Activated CD8-positive, alpha-beta memory T cell treated with anti-CD3 and anti-CD28 coated beads for 1 hour (primary cell): ENCODE results near the gene SBF1.

Experiments used
- DNase-seq, 2 donors: peaks; one replicate each; pipeline ENCODE4 v3.0.0-alpha.2; 2020; ENCODE audit warnings: low read depth in 1 of 2; ENCODE audit errors: extremely low read depth in 1 of 2

The SBF1 gene

DNA sequence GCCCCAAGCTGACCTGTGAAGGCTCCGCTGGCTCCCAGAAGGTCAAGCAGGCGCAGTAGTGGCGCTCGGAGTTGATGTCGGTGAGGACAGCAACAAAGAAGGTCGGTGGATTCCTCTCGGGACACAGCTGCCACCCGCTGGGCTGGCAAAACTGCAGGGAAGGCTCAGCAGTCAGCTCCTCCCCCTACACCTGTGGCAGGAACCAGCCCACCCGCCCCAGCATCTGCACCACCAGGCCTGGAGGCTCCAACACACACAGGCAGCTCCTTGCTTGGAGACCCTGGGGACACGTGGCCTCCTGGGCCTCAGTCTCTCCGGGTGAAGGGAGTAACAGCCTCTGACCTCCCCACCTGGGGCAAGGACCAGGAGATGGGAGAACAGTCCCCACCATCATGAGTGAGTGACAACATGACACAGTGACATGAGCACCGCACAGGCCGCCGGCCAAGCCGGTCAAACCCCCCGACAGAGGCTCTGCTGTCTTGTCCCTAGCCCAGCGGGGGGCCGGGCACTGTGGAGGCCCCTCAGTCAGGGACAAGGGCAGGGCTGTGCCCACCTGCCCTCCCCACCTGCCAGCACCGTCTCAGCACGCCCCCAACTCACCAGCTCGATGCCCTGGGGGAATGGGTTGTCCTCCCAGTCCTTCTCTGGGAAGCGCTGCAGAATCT, 6.9 kb downstream of the SBF1 start:
- no peak for DNase-seq

DNA sequence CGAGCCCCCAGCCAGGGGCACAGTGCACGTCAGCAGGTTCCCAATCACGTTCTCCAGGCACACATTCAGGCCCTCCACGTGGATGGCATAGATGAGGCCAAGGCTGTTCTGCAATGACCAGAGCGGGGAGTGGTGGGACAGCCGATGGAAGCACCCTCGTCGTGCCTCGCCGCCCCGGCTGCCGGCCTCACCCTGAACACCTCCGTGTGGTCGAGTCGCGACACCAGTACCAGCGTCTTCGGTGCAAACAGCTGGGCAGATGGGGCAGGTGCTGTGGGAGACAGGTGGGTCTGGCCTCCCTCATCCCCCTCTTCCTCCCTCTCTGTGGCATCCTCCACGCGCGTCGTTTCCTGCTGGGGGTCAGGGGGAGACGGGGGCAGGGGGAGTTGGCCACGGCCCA, 7.5 kb downstream of the SBF1 start:
- DNase-seq, result no peak

DNA sequence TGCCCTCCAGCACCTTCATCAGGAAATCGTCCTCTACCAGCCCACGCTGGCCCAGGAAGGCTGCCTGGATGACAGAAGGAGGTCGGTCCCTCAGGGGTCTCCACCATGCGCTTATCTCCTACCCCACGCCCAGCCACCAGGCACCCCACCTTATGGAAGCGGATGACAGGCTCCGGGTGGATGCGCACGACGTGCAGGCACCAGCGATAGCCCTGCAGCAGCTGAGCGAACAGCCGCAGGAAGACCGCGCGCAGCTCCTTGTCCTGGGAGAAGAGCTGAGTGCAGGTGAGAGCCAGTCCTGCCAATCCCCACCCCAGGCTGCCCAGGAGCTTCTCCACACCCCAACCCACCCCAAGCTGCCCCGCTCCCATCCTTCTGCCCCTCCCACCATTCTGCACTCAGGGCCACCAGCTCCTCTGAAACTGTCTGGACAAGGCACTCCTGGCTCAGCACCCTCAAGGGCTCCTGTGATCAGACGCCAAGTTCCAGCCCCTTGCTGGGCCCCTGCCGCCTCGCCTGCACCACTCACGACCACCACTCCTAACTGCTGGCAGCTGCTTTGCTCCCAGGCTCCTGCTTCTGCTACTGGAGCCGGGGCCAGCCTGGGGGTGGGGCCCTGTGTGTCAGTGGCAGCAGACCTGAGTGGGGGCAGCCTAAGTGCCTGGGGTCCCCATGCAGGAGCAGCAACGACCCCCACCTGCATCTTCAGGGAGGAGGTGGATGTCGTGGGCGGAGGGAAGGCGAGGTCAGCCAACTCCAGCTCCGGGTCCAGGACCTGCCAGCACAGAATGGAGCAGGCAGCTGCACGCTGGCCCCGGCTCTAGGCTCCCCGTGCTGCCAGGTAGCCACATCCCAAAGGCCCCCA, 9.5 kb downstream of the SBF1 start:
- DNase-seq, result no peak

DNA sequence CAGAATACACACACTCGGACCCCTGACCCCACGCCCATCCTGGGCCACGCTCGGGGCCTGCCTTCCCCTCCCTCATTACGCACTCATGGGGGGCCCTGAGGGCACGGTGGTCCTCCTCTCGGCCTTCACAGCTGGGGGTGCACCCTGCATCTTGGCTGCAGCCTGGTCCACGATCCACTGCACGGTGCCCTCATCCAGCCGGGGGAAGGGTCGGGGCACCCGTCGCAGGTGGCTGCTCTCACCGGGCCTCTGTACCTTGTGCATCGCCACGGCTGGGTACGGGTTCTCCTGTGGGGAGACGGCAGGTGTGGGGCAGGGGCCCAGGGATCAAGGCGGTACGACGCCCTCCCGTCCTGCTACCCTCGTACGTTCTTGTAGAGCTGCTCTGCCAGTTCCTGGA, 10.4 kb downstream of the SBF1 start:
- no peak for DNase-seq

DNA sequence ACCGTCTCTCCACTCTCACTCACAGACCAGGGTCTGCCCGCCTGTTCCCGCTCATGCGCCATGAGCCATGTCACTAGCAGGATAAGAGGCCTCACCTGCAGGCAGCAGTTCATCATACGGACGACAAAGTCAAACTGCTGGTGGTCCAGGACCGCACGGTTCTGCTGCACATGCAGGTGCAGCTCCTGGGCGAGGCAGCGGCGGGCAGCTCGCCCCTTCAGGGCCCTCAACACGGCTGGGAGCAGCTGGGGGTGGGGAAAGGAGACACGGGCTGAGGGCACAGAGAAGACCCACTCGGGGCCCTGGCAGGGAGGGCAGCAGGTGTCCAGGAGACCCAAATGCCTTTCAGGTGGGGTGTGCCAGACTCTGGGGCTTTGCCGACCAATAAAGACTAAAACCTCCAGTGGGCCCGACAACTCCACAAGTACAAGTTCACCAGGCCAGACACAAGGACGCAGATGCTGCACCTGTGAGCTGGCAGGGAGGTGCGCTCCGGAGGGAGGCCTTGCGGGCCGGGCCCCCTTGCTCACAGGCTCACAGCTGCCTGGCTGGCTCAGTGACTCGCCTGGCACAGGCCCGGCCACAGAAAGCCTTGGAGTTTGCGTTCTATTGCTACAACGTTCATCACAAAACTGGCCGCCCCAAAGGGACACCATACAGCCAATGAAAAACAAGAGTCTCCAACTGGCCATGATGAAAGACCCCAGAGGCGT, 11.5 kb downstream of the SBF1 start:
- DNase-seq, result no peak

DNA sequence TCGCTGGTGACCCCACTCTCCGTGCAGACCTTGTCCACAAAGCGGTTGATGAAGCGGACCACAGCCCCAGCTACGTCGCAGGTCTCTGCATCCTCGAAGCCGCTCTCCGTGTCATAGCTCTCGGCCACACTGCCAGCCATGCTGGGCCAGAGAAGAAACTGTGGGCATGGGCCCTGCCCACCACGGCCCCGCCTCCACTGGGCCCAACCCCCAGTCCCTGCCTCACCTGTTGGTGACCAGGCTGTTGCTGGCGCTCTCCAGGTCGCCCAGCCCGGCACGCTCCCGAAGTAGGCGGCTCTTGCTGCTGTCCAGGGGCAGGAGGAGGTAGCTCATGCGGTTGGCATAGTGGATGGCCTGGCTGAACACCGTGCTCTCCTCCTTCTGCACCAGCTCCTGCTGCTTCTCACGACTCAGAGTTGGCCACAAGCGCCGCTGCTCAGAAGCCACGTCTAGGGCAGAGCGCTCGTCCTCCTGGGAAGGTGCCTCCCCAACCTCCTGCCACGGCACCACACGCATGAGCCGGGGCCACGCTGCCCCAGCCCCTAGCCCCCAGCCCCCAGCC, 12.8 kb downstream of the SBF1 start:
- DNase-seq, result no peak

DNA sequence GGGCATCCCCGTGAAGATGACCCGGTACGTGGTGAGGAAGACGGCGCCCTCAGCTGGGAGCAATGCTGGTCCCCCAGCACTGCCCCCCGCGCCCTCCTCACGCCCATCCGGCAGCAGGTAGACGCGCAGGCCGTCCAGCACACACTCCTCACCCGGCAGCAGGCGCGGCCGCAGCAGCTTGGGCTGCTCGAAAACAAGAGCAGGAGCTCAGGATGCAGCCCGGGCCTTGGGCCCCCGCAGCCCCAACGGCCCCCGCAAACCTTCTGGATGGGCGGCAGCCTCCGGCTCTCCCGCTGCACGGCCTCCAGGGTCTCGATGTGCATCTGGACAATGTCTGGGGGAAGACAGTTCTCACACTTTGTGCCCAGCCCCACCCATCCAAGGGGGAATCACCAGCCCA, 13.3 kb downstream of the SBF1 start:
- DNase-seq, result no peak

DNA sequence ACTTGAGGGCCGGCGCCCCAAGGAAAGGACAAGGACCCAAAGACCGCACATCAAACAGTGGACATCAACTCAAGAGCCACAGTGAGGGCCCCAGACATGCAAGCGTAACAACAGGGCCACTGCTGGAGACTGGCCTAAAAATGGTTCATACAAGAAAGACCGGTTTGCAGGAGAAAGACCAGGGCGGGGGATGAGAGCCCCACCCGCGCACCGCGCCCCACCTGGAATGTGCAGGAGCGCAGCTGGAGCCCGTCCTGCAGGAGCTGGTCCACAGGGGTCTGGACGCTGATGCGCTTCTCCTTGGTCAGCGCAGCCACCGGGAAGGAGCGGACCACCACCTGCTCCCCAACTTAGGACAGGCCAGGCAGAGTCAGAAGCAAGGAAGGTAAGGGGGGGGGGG, 13.9 kb downstream of the SBF1 start:
- DNase-seq, result no peak

DNA sequence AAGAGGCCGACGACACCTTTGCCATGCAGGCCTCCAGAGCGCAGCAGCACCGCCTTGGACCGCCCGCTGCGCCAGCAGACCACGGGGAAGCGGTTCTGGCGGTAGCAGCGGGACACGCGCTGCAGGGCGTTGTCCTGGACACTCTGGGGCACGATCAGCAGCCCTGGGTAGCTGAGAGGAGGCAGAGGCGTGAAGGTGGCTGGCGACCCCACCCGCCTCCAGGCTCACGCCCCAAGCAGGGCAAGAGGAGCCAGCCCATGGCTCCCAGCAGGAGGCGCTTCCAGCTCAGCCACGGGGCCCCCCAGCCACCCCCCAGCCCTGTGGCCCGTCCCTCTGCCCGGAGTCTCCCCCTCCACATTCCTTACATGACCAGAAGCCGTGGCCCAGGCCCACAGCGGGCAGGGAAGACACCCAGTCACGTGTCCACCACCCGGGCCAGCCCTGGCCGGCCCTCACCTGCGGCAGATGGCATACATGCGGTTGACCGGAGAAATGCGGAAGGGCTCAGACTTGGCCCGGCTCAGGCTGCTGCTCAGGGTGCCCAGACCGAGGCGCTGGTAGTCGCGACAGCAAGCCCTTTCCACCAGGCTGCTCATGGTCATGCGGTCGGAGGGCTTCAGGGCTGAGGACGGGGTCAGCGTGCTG, 15.2 kb downstream of the SBF1 start:
- no peak for DNase-seq

DNA sequence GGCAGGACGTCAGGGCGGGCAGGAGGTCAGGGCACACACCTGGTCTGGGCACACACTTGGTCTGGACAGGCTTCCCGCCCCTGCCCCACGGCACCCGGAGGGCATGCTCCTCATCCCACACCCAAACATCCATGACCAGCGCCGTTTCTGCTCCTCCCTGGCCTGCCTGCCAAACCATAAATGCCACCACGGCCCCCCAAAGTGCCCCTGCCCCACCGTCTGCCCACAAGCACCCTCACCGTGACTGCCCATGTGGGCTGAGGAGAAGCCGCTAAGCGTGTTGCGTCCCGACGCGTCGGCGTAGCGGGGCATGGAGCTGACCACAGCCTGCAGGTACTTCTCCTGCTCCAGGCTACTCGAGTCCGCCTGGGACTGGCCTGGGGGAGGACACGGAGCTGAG, 15.8 kb downstream of the SBF1 start:
- DNase-seq, result no peak

DNA sequence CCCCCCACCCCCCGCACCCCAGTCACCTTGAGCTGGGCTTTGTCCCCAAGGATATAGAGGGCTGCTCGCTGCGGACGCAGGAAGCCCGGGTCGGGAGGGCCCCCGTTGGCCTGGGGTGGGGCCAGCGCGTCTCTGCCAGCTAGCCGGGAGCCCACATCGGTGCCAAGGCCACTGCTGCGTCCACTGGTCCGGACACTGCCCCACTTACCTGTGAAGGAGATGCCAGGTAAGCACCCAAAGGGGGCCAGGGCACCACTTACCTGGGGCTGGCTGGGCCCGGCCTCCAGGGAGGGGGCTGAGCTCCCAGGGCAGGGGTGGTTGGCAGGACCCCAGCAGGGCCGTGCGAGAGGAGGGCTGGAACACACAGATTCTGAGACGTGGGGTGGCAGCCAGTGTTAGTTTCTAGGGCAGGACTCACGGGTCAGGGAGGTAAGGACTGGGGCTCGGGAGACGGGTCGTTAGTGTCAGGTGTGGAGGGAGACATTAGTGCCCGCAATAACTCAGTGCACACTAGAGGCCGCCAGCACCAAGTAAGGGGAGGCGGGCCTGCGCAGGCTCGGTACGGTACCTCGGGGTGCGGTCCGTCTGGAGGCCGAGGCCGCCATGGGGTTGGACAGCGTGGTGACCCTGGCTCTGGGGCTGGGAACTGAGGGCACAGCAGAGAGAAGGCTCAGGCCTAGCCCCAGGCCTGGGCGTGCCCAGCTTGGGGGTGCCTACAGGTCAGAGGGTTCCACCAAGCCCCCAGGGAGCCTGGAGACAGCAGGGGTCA, 18.2 kb downstream of the SBF1 start:
- DNase-seq, result no peak

DNA sequence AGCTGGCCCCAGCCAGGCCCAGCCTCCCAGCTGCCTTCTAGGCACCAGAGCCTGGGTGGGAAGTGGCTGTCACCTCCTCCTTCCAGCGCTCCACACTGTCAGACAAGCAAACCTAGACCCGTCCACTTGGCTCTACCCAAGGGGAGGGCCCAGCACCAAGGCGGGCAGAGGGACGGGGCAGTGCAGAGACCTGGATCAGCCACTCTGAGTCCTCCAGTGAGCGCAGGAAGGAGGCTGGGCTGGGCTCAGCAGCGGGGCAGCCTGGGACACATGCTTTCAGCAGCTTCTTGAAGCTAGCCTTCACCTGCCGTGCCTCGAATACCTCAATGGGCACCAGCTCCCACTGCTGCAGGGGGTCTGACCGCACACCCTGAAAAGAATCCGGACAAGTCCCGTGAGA, 18.8 kb downstream of the SBF1 start:
- DNase-seq, result no peak

DNA sequence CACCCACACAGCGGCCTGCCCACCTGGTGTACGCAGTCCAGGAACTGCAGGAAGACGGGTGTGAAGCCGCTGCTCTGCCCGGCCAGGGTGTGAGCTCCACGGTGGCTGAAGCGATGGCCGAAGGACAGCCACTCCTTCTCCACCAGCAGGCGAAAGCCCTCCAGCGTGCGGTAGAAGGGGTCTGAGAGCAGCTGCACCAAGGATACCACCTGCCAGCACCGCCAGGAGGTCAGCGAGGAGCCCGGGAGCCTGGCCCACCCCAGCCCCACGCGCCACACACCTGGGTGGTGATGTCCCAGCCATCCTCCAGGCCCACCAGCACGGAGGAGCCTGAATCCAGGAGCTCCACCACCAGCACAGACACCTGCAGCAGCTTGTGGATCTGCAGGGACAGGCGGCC, 19.6 kb downstream of the SBF1 start:
- no peak for DNase-seq

DNA sequence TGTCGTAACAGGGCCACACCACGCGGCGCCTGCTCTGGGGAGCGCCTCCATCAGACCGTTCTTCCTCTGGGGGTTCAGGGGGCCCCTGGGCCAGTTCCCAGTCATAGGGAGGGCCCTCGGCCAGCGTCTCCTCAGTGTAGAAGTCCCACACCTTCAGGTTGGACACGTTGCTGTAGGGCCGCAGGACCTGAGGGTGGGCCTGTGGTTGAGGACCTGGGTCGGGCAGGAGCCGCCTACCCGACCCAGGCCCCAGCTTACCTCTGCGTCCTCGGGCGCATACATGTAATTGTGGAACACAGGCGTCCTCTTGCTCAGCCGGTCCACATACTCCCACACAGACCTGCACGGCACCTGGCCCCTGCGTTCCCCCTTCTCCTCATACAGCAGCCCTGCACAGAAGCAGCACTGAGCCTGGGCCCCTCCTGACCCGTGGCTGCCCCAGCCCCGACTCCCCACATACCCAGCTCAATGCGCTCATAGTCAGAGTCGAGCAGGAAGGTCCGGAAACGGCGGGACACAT, 20.2 kb downstream of the SBF1 start:
- DNase-seq, result no peak

DNA sequence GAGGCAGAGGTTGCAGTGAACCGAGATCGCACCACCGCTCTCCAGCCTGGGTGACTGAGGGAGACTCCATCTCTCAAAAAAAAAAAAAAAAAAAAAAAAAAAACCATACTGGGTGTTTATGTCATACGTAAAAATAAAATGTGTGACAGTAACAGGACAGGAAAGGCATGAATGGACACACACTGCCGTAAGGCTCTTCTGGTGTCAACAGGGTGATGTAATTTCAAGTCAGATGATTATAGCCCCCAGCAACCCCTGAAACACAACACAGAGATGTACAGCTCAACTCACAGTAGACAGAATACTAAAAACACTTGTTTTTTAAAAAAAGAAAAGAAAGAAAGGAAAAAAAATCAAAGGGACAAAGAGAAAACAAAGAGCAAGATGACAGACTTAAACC, 22.2 kb downstream of the SBF1 start:
- DNase-seq, result no peak

DNA sequence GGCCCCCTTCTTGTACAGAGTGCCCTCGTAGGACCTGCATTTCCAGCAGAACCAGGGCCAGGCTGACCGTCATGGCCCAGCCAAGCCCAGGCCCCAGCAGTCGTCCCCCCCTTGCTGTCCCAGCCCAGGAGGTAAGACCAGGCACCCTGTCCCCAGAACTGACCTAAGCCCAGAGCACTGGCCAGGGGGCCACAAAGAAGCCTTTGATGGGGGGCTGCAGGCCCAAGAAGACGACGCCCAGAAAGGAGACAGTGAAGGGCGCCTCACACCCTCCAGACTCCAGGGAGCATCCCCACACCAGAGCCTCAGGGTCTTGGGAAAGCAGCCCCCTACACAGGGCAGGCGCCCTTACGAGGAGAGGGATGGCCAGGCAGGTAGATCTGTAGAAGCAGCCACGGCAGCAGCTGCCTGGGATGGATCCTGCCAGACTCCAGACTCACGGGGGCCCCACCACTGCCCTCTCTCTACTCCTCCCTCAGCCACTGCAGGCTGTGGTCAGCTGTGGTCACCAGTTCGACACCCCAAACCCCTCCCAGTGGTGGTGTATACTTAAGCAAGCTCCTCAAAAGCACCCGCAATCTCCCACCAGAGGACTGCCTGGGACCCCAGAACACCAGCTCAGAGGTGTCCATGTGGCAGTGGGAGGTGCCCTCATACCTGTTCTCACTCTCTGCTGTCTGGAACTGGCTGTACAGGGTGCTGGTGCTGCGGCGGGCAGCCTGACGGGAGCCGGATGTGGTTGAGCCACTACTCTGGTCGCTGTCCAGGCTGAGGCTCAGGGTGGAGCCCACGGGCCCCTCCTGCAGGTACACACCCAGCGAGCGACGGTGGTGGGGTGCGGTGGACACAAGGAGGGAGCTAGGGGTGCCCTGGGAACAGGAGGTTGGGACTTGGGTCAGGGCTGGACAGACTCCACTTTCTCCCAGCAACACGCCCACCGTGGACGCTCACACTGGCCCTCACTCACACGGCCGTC, 27.0 kb downstream of the SBF1 start:
- DNase-seq, result no peak

DNA sequence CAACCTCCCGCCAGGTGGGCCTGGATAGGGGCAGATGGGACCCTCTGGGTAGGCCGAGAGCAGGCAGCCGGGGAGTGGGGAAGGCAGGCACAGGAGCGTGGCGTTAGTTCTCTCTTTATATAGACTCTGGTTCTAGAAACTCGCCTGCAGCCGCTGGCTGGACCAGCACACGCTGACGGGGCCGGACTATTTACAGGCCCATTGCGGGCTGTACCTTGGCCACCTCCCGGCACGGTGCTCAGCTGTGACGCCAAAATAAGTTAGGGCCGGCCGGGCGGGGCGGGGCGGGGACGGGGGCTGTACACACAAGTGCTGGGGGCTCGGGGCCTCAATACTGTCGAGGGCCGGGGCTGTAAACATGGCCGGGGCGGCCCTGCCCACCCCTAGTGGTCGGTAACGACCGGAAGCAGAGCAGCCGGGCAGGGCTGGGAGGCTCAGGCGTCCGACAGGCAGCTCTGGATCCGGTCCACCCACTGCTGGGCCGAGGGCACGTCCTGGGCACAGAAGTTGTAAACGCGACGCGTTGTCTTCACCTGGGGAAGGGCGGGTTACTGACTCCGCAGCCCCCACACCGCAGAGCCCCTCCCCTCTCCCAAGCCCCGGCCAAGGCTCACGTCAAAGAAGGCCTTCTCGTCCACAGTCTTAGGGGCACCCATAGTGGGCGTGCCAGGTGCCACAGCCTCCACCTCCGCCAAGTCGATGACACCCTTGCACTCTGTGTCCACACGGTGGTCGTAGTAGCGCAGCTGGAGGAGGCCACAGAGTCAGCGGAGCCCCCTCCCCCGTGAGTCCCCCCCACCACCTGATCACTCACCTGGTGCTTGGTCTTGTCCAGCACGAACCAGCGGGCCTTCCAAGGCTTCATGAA, 27.9 kb downstream of the SBF1 start:
- DNase-seq, result no peak
